Activated gamma-delta T cell treated with Interleukin-2 at 50 U/mL for 16 hours (primary cell): ENCODE measurements around the gene BLOC1S4.

ENCODE experiments used
- DNase-seq: peaks from one replicate; pipeline ENCODE4 v3.0.0-alpha.2; 2020

BLOC1S4 gene

DNA sequence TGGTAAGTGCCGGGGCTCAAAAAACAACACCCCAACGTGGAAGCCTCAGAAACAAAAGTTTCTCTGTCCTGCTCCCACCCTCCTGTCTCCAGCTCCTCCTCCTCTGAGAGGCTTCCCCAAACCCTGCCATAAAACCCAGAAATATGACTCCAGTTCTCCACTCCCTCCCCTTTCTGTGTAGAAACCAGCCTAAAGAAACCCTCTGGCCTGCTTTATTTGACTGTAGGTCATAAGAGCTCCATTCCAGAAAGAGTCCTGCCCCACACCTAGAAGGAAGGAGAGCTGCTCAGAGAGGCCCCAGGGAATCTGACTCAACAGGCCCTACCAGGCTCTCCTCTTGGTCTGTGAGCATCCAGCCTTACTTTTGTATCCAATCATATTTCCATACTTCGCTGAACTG, 23.2 kb upstream of the BLOC1S4 start:
- DNase-seq: no peak

DNA sequence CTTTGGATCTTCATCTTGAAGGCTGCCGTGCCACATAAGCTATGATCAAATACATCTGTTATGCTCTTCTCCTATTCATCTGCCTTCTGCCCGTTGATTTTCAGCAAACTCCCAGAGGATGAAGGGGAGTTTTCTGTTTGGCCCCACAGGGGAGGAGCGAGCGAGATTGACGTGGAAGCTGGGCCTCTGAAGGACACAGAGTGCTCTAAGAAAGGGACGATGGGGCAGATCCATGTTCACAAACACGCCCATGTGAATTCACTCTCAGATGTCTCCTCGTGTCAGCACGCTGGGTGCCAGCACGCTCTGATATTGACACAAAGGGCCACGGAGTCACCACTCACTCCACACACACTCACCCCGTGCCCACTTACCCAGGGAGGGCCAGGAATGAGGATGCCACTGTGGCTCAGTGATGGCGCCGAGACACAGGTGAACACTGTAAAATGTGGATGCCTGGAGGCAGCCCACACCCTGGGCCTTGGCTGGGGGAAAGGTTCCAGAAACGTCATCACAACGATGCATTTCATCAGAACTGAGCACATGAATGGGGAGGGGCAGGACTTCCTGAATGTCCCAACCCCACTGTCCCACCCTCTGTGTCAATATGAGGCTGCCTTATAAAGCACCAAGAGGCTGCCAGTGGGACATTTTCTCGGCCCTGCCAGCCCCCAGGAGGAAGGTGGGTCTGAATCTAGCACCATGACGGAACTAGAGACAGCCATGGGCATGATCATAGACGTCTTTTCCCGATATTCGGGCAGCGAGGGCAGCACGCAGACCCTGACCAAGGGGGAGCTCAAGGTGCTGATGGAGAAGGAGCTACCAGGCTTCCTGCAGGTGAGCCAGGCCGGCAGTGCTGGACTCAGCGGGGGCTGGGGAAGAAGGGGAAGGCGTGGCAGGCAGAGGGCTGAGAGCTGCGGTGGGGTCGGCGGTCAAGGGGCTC, 22.5 kb upstream of the BLOC1S4 start, which contains the start of gene S100P:
S100P (plus strand) TSS at position 648 of the 946 bp plus-strand sequence; CDS start at position 703, 55 bp downstream.
- DNase-seq: no peak

- no peak for DNase-seq
Observed at GRCh38 chr4:6694177-6694901, 21.6 kb upstream of the BLOC1S4 start.

DNA sequence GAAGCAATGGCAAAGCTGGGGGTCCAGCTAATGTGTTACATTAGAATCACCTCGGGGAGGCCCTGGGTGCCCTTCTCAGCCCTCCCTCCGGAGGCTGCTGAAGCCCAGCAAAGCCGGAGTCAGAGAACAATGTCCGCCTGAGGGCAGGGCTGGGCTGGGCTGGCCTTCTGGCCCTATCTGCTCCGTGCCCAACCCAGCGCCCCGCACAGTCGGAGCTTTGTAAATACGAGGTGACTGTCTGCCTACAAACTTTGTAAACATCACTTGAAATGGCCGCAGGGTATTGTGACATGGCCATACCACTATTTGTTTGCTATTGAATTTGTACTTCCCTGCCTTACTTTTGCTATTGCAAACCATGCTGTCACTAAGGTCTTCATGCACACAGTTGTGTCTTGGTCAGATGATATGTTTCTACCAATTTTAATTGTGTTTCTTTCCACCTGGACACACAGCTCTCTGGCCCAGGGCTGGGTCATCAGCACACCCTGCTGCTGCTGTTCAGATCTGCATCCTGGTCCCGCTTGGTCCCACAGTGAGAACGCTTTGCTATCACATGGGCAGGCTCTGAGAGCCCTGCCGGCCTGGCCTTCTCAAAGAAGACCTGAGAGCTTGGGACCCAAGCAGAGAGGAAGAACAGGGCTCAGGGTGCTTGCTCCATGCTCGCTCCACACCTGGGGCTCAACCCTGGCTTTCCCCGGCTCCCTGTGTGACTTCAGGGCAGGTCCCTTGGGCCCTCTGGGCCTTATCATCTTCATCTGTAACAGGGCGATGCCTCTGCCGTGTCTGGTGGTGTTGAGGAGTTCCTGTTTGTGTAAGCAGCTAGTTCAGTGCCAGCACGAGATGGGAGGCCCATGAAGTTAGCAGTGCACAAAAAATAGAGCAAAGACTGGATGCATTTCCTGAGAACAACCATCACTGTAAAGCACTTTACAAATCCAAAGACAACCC, 20.0 kb upstream of the BLOC1S4 start:
- DNase-seq: peak; percentile 71

DNA sequence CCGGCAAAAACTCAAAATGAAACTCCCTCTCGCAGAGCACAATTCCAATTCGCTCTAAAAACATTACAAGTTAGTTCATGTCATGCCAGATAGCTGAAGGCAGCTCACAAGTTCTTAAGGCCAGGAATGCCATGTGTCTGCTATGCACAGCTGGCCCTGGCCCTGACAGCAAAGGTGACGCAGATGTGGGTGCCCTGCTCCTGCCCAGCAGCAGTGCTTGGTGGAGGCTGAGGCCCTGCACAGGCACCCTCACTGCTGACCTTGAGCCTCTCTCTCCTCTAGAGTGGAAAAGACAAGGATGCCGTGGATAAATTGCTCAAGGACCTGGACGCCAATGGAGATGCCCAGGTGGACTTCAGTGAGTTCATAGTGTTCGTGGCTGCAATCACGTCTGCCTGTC, 19.4 kb upstream of the BLOC1S4 start:
- DNase-seq: no peak

GRCh38 chr4:6697131-6697530, 18.8 kb upstream of the BLOC1S4 start:
- no peak for DNase-seq

- DNase-seq: no peak
Observed at GRCh38 chr4:6699388-6699787, 16.6 kb upstream of the BLOC1S4 start.

DNA sequence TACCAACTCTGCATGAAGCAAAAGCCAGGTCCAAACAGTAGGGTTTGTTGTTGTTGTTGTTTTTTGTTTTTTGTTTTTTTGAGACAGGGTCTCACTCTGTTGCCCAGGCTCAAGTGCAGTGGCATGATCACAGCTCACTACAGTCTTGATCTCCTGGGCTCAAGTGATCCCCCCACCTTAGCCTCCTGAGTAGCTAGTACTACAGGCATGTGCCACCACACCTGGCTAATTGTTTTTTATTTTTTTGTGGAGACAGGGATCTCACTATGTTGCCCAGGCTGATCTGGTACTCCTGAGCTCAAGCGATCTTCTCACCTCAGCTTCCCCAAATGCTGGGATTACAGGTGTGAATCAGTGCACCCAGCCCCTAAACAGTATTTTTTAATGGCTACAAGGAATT, 16.1 kb upstream of the BLOC1S4 start:
- DNase-seq: no peak

- peak; percentile 41 for DNase-seq
Observed at GRCh38 chr4:6701371-6701770, 14.6 kb upstream of the BLOC1S4 start.

DNA sequence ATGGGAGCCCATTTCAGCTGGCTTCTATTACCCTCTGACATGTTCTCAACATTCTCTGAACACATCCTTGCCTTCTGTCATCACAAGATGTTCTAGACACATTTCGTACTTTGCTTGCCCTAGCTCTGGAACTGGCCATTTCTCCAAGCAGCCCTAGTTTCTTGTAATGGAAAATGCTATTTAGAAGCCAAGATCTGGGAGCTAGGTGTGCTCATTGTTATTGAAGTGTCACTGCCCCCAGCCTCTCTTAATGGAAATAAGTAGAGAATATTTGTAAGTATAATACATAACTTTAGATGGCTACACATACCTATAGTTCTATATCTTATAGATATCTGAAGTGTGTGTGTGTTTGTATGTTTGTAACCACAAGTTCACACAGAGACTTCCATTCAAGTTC, 13.2 kb upstream of the BLOC1S4 start:
- no peak for DNase-seq

DNA sequence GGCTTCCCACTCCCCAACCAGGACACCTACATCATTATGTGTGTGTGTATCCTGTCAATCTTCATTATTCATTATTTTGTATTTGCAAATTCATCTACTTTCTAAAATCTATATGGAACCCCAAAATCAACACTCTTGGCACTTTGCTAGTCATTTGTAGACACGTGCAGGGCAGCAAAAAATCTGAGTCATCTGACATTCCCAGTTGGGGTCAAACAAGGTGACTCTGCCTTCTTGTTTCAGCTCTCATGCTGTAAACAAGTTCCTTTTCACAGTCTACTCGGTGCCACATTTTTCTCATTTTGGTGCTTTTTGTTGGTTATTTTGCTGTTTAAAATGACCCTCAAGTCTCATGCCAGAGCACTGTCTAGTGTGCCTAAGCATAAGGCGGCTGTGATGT, 12.2 kb upstream of the BLOC1S4 start:
- DNase-seq: no peak

- DNase-seq: no peak
Observed at GRCh38 chr4:6705646-6706045, 10.3 kb upstream of the BLOC1S4 start.

- DNase-seq: no peak
Observed at GRCh38 chr4:6706173-6706572, 9.8 kb upstream of the BLOC1S4 start.

- DNase-seq: peak; percentile 98
Observed at GRCh38 chr4:6709230-6710114, 6.5 kb upstream of the BLOC1S4 start, which contains the start of gene MRFAP1L1. Gene MRFAP1L1 (minus strand): TSS chr4:6709865. CDS start chr4:6709629, 236 bp downstream.

- no peak for DNase-seq
Observed at GRCh38 chr4:6710282-6710681, 5.7 kb upstream of the BLOC1S4 start.

GRCh38 chr4:6710996-6711395, 5.0 kb upstream of the BLOC1S4 start:
- DNase-seq: no peak

- no peak for DNase-seq
Observed at GRCh38 chr4:6714954-6715353, 1.0 kb upstream of the BLOC1S4 start.

DNA sequence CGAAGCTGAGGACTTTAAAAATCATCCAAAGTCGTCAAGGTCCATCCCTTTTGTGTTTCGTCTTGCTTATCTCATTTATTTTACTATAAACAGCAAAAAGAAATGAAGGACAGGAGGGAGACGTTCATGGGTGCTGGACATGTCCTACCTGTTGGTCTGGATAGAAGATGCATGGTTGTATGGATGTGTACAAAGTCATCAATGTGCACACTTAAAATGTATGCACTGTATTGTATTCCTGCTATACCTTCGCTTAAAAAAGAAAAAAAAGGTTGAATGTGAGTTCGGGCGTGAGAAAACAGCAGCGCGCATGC, 313 bp upstream of the BLOC1S4 start:
- DNase-seq: no peak

GRCh38 chr4:6716958-6717655, 1.1 kb downstream of the BLOC1S4 start:
- no peak for DNase-seq

DNA sequence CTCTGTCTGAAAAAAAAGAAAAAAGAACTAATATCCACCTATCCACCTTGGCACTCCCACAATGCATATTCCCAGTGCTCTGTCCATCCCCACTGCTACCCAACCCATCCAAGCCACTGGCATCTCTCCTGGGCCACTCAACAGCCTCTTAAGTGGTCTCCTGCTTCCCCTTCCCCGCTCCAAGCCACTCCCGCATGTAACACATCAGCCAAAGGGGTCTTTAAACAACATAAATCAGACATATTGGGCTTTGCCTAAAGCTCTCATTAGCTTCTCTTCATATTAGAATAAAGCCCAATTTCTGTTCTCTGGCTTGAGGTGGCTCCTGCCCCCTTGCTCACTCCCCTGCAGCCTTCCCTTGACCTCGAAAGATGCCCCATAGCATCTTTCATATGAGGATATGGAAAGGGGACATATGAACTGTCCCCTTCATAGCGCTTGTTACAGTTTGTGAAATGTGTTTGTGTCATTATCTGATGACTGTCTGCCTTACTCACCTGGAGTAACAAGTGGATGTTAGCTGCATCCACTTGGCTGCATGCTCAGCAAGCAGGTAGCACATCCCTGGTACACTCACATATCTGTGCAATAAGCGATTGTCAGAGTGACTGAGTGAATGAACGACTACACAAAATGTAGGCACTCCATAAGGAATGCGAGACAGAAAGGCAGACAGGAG, 3.1 kb downstream of the BLOC1S4 start:
- DNase-seq: no peak
